Left colon (tissue), 2 donors: ENCODE measurements around the gene IL17REL. TPM values are rescaled to one million over a fixed set of nuclear protein-coding genes. Genes with fewer than 3 reads are reported as not detected.
"Not testable (repeated sequence)": the region's sequence is repeated elsewhere in the genome, so short reads cannot be mapped to it uniquely, and the experiment has no call there.

Experiments used
- ATAC-seq: fragments of 200-7000 bp; cut with Tn5 transposase; one replicate; pipeline ENCODE4 v1.9.1; 2020; ENCODE audit warnings: mild to moderate bottlenecking, moderate library complexity
- DNase-seq, 2 donors: peaks; one replicate each; pipeline ENCODE4 v3.0.0-alpha.2; 2020
- intact Hi-C, 2 donors: fragments of 100-400 bp; cut with DNase I in 1 of 2; cut with micrococcal nuclease in 1 of 2; formaldehyde crosslinking; loops; one replicate each; pipeline versions ENCODE4 v1.11.2 to v1.14.0; 2022; cut with DNase I, micrococcal nuclease
- total RNA-seq, 2 donors: library from RNA; stranded (reverse); fragmentation: NEBNext Ultra II Directional; extraction: Animal tissue kit (Norgen Biotek cat#: 25700); gene quantifications; one replicate each; pipeline ENCODE4 v1.2.1, GENCODE V29; 2021
- donor health status: DM: no; HTN: no; CAD: no.
- donor health status: DM: yes; HTN: yes; CAD: no.

The IL17REL gene
- total RNA-seq, 2 donors from 2014 or later: 0.17 to 0.31 TPM

- intact Hi-C loops: no loop called here
- DNase-seq (no peak), ATAC-seq (peak; percentile 1)
Measured at GRCh38 chr22:49996518-49997250, 15.9 kb downstream of the IL17REL start.

DNA sequence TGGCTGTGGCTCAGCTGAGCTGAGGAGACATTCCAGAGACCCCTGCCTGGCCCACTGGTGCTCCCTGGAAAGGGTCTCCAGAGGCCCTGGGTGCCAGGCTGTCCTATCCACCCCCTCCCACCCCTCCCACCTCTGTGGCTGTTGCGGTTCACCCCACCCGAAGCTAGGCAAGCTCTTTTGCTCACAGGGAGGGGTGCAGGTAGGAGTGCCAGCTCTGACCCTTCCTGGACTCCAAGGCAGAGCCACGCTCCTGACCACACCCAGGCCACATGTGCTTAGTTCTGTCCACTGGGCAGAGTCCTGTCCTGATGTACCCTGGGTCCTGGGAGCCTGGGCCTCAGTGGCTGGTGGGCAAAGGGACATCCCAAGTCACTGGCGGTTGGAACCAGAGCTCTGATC lies 16.4 kb downstream of the IL17REL start:
- ATAC-seq (peak; percentile 79), DNase-seq (peak; percentile 57 to 85)
- intact Hi-C loops: no loop called here

- DNase-seq (no peak), ATAC-seq (no peak)
- intact Hi-C loops: no loop called here
Measured at GRCh38 chr22:49995361-49996118, 17.0 kb downstream of the IL17REL start.

GRCh38 chr22:49995041-49995360 lies 17.6 kb downstream of the IL17REL start:
- ATAC-seq (no peak), DNase-seq (no peak)
- intact Hi-C loops: no loop called here

DNA sequence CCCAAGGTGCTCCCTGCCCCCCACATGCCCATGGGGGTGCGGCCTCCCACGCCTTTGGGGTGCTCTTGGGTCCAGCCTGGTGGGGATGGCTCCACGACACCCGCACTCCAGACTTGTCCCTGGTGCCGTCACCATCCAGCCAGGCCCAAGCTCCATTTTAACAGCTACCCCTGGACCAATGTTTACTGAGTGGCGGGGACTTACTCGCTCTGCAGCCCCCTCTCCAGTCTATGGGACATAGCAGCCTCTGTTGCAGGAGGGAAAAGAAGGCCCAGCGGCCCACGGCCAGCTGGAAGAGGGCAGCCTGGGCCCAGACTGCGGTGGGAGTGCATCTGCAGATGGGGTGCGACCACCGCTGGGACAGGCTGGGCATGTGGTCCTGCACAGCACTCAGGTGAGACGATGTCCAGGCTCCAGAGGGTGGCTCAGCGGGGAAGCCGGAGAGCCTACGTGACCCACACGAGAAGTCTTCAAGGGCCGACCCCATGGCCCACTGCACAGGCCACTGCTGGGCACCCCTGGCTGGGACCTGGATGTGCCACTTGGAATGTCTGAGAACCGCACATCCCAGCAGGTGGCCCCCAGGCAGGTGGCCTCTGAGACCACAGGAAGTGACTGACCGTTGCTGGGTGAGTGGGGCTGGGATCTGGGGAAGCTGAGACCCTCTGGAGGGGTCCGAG lies 18.1 kb downstream of the IL17REL start:
- DNase-seq: no peak
- intact Hi-C loops: no loop called here

GRCh38 chr22:49993649-49994360 lies 18.8 kb downstream of the IL17REL start:
- no peak for ATAC-seq
- intact Hi-C loops: no loop called here
- no peak for DNase-seq

More for the DNA sequence above, 18.1 kb downstream of the IL17REL start:
- ATAC-seq: no peak

DNA sequence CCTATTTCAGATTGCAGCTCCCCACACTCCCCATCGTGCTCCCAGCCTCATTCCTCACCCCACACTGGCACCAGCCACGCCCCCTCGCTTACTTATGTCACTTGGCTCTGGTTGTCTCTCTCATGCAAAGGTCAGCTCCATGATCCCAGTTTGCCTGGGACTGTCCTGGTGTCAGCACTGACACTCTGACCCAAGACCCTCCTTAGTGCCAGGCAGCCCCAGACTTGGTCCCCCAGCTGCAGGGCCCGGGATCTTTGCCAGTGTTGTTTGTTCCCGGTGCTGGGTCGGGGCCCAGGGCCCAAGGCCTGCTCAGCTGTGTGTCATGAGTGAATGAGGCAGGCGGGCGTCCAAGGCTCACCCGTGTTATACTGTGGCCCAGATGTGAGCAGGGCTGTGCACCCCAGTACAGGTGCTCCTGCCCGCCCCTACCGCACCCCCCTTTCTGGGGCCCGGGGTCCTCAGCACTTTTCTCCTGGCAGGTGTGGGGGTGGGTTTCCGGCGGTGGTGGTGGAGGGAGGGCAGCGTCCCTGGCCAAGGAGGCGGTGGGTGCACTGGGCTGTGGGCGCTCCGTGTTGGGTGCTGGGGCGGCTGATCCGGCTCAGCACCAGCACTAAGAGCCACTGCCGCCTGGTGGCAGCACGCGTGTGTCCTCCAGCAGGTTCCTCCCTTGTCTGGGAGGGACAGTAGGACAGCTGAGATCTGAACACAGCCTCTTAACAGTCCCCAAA lies 19.5 kb downstream of the IL17REL start:
- peak; percentile 72 to 87 for DNase-seq

GRCh38 chr22:49991907-49992533 lies 20.5 kb downstream of the IL17REL start:
- DNase-seq (no peak), ATAC-seq (no peak)
- intact Hi-C loops: no loop called here

More for the DNA sequence above, 19.5 kb downstream of the IL17REL start:
- intact Hi-C loops: no loop called here
- ATAC-seq: peak; percentile 69

- DNase-seq (no peak), ATAC-seq (no peak)
- intact Hi-C loops: no loop called here
Measured at GRCh38 chr22:49991167-49991566, 21.4 kb downstream of the IL17REL start.

DNA sequence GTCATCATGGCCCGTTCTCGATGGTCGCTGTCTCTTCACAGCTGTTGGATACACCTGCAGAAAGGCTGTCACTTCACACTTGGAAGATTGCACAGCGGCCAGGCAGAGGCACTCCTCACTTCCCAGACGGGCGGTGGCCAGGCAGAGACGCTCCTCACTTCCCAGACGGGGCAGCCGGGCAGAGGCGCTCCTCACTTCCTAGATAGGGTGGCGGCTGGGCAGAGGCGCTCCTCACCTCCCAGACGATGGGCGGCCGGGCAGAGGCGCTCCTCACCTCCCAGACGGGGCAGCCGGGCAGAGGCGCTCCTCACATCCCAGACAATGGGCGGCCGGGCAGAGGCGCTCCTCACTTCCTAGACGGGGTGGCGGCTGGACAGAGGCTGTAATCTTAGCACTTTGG lies 22.7 kb downstream of the IL17REL start:
- DNase-seq, ATAC-seq: not testable (repeated sequence)
- intact Hi-C loops: loop anchor here in 1 of 2 donors (10.0 kb wide), 1 partner anchor 65 kb away; no protein-coding TSS in a partner anchor

- intact Hi-C loops: loop anchor here in 1 of 2 donors (10.0 kb wide), 1 partner anchor 62 kb away; no protein-coding TSS in a partner anchor
- no peak for DNase-seq
- no peak for ATAC-seq
Measured at GRCh38 chr22:49986325-49986724, 26.2 kb downstream of the IL17REL start.

DNA sequence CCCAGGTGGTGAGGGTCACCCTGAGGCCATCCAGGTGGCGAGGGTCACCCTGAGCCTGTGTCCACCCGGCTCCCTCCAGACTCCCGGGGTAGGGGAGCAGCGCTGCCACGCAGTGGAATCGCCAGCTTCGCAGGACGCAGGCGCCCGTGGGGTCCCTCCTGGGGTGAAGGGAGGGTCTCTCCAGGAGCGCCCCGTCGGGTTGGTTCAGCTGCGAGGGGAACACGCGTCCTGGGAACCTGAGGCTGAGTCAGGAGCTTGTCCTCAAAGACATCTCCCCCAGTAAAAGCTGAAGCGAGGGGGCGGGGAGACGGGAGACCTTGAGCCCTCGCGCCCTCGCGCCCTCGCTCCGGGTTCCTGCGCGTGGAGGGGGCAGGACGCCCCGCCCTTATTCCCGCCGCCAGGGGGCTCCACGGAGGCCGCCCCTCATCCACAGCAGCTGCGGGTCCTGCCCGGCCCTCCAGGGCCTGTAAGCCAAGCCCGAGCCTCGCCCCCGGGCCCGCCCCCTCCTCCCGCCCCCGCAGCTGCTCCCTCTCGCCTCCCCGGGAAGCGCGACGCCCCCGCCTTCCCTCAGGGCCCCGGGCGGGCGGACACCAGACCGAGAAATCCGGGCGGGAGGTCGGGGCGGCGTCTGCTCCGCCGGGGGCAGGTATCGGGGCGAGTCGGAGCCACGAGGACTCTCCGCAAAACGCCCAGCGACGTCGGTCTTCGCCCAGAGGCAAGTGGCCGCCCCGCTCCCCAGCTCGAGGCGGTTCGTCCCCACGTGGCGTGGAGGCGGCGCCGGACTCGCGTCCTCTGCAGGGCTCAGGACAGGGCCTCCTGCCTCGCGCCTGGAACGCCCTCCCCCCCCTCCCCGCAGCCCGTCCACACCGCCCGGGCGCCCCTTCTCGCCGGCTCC lies 29.2 kb downstream of the IL17REL start:
- intact Hi-C loops: loop anchor here in 1 of 2 donors (10.0 kb wide), 1 partner anchor 59 kb away; no protein-coding TSS in a partner anchor
- no peak for DNase-seq
- peak; percentile 38 for ATAC-seq

DNA sequence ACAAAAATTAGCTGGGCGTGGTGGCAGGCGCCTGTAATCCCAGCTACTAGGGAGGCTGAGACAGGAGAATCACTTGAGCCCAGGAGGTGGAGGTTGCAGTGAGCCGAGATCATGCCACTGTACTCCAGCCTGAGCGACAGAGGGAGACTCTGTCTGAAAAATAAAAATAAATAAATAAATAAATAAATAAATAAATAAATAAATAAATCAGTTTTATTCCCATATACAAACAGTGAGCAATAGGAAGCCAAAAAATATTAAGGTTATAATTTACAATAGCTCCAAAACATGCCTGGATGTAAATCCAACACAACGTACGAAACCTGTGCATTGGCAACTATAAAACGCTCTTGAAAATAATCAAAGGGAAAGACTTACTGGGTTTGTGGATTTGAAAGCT lies 30.8 kb downstream of the IL17REL start:
- ATAC-seq, DNase-seq: not testable (repeated sequence)
- intact Hi-C loops: loop anchor here in 1 of 2 donors (10.0 kb wide), 1 partner anchor 57 kb away; no protein-coding TSS in a partner anchor

DNA sequence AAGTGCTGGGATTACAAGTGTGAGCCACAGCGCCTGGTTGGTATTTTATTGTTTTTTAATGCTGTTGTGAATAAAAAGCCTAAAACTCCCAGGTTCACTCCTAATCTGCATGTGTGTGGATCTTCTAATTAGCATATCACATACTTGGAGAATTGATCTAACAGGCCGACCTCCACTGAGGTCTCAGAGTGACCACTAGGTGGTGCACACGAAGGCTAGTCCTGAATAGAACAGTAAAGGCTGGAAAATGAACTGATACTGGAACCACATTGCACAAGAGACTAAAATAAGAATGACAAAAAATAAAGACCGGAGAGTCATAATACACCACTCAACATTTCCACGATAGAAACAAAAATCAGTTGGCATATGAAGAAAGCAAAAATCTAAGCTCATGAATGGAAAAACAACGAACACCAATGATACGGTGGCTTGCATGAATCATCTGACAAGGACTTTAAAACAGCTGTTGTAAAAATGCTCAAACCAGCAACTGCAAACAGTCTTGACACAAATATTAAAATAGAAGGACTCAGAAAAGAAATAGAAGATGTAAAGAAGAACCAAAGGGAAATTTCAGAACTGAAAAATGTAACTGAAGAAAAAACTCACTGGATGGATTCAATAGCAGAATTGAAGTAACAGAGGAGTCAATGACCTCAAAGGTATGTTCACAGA lies 32.8 kb downstream of the IL17REL start:
- intact Hi-C loops: loop anchor here in 1 of 2 donors (10.0 kb wide), 1 partner anchor 55 kb away; no protein-coding TSS in a partner anchor
- DNase-seq: peak in 1 of 2 donors; percentile 57
- peak; percentile 70 for ATAC-seq

DNA sequence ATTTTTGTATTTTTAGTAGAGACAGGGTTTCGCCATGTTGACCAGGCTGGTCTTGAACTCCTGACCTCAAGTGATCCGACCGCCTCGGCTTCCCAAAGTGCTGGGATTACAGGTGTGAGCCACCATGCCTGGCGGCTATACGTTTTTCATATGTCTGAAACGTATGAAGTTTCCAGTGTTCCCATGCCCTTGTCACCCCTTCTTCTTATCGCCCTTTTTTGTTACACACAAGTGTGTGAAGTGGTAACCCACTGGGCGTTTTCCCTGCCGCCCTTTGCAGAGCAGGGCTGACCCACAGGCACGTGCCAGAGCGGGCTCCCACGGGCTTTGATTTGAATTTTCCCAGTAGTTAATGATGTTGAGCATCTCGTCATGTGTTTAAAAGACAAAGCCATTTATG lies 35.0 kb downstream of the IL17REL start:
- DNase-seq: no peak
- ATAC-seq: no peak
- intact Hi-C loops: no loop called here
